Upper lobe of left lung (tissue), 4 donors: ENCODE data around the gene ACOX2.

Source experiments
- POLR2A ChIP-seq, 4 donors: fragments of 450-650 bp; IDR thresholded peaks; one replicate each; pipeline ENCODE4 v1.5.1; 2016 to 2017; ENCODE audit warnings: antibody characterized with exemption in 4 of 4, mild to moderate bottlenecking in 2 of 4
- POLR2AphosphoS5 ChIP-seq, 2 donors: sonication (generic); formaldehyde crosslinking; IDR thresholded peaks; one replicate each; pipeline ENCODE4 v1.5.1; 2017; ENCODE audit warnings: antibody characterized with exemption in 2 of 2
- TF ChIP-seq, protein P1 (sequence below), 6 experiments: fragments of 450-650 bp in 4 of 6; fragments of 200-600 bp in 2 of 6; sonication (generic) in 2 of 6; IDR thresholded peaks; one replicate each; pipeline ENCODE4 v1.5.1; 2016 to 2019; ENCODE audit warnings: antibody characterized with exemption in 6 of 6

GRCh38 chr3:58574106-58574505 is 37.1 kb upstream of the ACOX2 start:
- no peak for TF ChIP-seq POLR2AphosphoS5 (IDR thresholded peaks at IDR 0.05)
- TF ChIP-seq, protein P1, sequence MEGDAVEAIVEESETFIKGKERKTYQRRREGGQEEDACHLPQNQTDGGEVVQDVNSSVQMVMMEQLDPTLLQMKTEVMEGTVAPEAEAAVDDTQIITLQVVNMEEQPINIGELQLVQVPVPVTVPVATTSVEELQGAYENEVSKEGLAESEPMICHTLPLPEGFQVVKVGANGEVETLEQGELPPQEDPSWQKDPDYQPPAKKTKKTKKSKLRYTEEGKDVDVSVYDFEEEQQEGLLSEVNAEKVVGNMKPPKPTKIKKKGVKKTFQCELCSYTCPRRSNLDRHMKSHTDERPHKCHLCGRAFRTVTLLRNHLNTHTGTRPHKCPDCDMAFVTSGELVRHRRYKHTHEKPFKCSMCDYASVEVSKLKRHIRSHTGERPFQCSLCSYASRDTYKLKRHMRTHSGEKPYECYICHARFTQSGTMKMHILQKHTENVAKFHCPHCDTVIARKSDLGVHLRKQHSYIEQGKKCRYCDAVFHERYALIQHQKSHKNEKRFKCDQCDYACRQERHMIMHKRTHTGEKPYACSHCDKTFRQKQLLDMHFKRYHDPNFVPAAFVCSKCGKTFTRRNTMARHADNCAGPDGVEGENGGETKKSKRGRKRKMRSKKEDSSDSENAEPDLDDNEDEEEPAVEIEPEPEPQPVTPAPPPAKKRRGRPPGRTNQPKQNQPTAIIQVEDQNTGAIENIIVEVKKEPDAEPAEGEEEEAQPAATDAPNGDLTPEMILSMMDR (IDR thresholded peaks at IDR 0.05) = no peak
- no peak for TF ChIP-seq POLR2A (IDR thresholded peaks at IDR 0.05)
